IPS-NIHi11 (cell line): ENCODE measurements around the gene WDR18.
A peak's percentile ranks its signal among the peaks of the same experiment; 100 is the strongest.

Experiments
- DNase-seq: peaks from one replicate; pipeline ENCODE4 v3.0.0; 2012; ENCODE audit warnings: mixed read lengths, low spot score

WDR18 gene

GRCh38 chr19:991932-992669, 8.0 kb downstream of the WDR18 start:
- no peak for DNase-seq

- no peak for DNase-seq
Measured at GRCh38 chr19:992670-993055, 8.5 kb downstream of the WDR18 start.

DNA sequence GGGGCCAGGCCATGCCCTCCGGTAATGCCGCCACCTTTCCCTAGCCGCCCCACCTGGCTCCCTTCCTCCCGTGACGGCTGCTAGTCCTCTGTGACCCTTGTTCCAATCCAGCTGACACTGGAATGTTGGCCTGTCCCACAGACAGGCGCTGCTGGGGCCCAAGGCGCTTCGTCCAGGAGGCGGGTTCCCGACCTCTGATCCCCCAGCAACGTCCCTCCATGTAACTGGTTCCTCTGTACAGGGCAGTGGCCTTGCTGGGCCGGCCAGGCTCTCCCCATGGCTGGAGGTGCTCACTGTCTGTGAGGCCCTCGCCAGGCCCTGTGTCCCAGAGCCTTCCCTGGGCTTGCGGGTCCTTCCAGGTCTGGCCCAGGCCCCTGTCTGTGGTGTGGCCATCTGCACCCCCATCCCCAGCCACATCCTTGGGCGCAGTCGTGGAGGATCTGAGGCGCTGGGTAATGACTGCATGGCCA, 9.3 kb downstream of the WDR18 start:
- DNase-seq: no peak

GRCh38 chr19:993831-994393, 9.8 kb downstream of the WDR18 start:
- no peak for DNase-seq

- no peak for DNase-seq
Measured at GRCh38 chr19:994516-994915, 10.4 kb downstream of the WDR18 start.

GRCh38 chr19:995051-995827, 11.1 kb downstream of the WDR18 start:
- DNase-seq: no peak

- DNase-seq: peak; percentile 59
Measured at GRCh38 chr19:996051-996838, 12.1 kb downstream of the WDR18 start.

DNA sequence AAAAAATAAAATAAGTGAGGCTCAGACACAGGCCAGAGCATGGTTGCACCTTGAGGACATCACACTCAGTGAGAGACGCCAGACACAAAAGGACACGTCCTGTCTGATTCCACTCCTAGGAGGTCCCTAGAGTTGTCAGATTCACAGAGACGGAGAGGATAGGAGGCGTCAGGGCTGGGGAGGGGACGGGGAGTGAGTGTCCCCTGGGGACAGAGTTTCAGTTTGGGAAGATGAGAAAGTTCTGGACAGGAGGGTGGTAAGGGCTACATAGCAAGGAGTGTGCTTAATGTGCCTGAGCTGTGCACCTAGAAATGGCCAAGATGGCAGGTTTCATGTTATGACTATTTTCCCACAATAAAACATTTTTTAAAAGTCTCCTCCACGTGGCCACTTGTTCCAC, 13.9 kb downstream of the WDR18 start:
- no peak for DNase-seq

- DNase-seq: no peak
Measured at GRCh38 chr19:999379-999719, 15.2 kb downstream of the WDR18 start.

GRCh38 chr19:1000095-1000494, 15.9 kb downstream of the WDR18 start, which contains the start of gene GRIN3B:
GRIN3B (plus strand) TSS chr19:1000419; CDS start chr19:1000438, 19 bp downstream.
- DNase-seq: peak; percentile 95

- peak; percentile 65 for DNase-seq
Measured at GRCh38 chr19:1000591-1001537, 16.7 kb downstream of the WDR18 start.

GRCh38 chr19:1001538-1002166, 17.5 kb downstream of the WDR18 start:
- DNase-seq: peak; percentile 90

DNA sequence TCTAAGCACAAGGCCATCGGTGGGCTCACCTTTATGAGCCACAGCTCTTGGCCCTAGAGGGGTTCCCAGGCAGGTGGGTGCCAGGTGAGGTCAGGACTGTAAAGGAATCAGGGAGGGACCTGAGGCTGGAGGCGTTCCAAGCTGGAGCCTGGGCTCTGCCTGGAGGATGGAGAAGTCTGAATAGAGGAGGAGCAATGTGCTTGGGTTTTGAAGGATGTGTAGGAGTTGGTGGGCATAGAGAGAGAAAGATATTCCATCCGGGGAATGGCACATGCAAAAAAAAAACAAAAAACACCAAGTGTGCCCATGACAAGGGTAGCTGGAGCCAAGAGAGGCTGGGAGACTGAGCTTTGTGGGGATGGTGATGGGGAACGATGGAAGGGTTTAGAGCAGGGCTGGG, 18.5 kb downstream of the WDR18 start:
- DNase-seq: no peak

GRCh38 chr19:1003283-1003682, 19.1 kb downstream of the WDR18 start:
- DNase-seq: no peak

GRCh38 chr19:1004204-1004802, 20.2 kb downstream of the WDR18 start:
- peak; percentile 25 for DNase-seq

DNA sequence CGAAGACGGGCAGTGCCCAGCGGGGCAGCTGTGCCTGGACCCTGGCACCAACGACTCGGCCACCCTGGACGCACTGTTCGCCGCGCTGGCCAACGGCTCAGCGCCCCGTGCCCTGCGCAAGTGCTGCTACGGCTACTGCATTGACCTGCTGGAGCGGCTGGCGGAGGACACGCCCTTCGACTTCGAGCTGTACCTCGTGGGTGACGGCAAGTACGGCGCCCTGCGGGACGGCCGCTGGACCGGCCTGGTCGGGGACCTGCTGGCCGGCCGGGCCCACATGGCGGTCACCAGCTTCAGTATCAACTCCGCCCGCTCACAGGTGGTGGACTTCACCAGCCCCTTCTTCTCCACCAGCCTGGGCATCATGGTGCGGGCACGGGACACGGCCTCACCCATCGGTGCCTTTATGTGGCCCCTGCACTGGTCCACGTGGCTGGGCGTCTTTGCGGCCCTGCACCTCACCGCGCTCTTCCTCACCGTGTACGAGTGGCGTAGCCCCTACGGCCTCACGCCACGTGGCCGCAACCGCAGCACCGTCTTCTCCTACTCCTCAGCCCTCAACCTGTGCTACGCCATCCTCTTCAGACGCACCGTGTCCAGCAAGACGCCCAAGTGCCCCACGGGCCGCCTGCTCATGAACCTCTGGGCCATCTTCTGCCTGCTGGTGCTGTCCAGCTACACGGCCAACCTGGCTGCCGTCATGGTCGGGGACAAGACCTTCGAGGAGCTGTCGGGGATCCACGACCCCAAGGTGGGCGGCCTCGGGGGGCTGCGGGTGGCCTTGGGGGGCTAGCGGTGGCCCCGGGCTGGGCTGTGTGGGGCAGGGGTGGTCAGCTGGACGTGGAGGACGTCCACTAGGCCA, 20.9 kb downstream of the WDR18 start:
- peak; percentile 29 for DNase-seq

DNA sequence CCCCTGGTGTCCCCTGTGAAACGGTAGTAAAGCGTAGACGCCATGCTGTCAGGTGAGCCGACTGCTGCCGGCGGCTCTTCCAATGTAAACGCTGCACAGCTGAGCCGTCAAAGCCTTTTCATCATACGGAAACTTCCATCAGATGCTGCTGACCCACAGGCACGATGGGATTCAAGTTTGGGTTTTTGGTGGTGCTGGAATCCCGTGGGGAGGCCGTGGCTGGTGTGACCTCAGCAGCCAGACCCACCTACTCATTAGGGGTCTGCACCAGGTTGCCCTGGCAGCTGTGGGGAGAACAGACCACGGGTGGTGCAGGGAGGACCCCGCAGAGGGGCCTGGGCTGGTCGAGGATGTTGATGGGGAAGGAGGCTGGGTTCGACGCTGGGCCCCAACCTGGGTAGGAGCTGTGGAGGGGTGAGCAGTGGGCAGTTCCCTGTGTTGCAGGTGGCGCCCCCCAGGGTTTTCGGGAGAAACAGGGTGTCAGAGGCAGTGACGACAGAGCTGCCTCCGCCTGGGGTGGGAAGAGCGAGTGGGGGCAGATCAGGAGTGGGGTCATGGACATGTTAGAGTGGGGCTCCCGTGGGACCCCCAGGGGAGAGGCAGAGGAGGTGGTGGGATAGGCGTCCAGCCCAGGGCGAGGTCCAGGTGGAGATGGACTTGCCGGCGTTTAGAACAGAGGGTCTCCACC, 22.7 kb downstream of the WDR18 start:
- no peak for DNase-seq

GRCh38 chr19:1007399-1008251, 23.5 kb downstream of the WDR18 start:
- DNase-seq: peak; percentile 40
